Bronchial epithelial cell (primary cell): ENCODE measurements around the gene PKHD1. TPM values are rescaled to one million over a fixed set of nuclear protein-coding genes. Genes with fewer than 3 reads are reported as not detected.

ENCODE experiments used
- DNase-seq: peaks from one replicate; pipeline ENCODE4 v3.0.0-alpha.2; 2010; ENCODE audit warnings: low read depth
- FAIRE-seq: peaks from 2 replicates; lab custom pipeline; 2011; peaks lifted over from hg19 to GRCh38; lab: Jason Lieb, UNC
- H3K27me3 ChIP-seq: 2 replicates; pipeline ENCODE4 v1.5.1; 2011; ENCODE audit warnings: low read length; ENCODE audit not compliant: control insufficient read depth, insufficient read depth
- H3K36me3 ChIP-seq: 2 replicates; pipeline ENCODE4 v1.5.1; 2011; ENCODE audit warnings: low read length; ENCODE audit not compliant: control insufficient read depth, insufficient read depth
- H3K4me3 ChIP-seq: 2 replicates; pipeline ENCODE4 v1.5.1; 2011; ENCODE audit warnings: mild to moderate bottlenecking, low read depth, low read length, control low read depth
- CTCF ChIP-seq: IDR thresholded peaks from 2 replicates; pipeline ENCODE4 v1.5.1; 2011; ENCODE audit warnings: mild to moderate bottlenecking, moderate library complexity, low read length, control low read depth, inconsistent platforms; ENCODE audit not compliant: insufficient read depth, severe bottlenecking
- total RNA-seq: library from RNA; depleted of rRNA; stranded (reverse); fragments of >200 nt; gene quantifications from 2 replicates; pipeline ENCODE4 v1.2.1, GENCODE V29; 2014

The PKHD1 gene
- total RNA-seq, 1 donor from 2014 or later: not detected

- no peak overlapping the region for H3K4me3 ChIP-seq
- no peak for TF ChIP-seq CTCF
- DNase-seq: no peak
- no peak for FAIRE-seq
- no peaks in the 10 kb centered on the region for H3K36me3 ChIP-seq
- no peaks in the 10 kb centered on the region for H3K27me3 ChIP-seq
Observed at GRCh38 chr6:51663525-51663924, 423.9 kb downstream of the PKHD1 start.

GRCh38 chr6:51660767-51661166, 426.6 kb downstream of the PKHD1 start:
- TF ChIP-seq CTCF: no peak
- no peak for DNase-seq
- Histone ChIP-seq H3K27me3 (no peaks in the 10 kb centered on the region), H3K36me3 (no peaks in the 10 kb centered on the region), H3K4me3 (no peak overlapping the region)
- peak; percentile 55 for FAIRE-seq

GRCh38 chr6:51657491-51657890, 429.9 kb downstream of the PKHD1 start:
- no peak for DNase-seq
- no peak overlapping the region for H3K4me3 ChIP-seq
- H3K36me3 ChIP-seq: no peaks in the 10 kb centered on the region
- TF ChIP-seq CTCF: no peak
- no peaks in the 10 kb centered on the region for H3K27me3 ChIP-seq
- FAIRE-seq: no peak

GRCh38 chr6:51655517-51655916, 431.9 kb downstream of the PKHD1 start:
- FAIRE-seq (no peak), DNase-seq (peak; percentile 58)
- peaks cover 4% of the 10 kb centered on the region for H3K27me3 ChIP-seq
- no peaks in the 10 kb centered on the region for H3K36me3 ChIP-seq
- TF ChIP-seq CTCF: no peak
- no peak overlapping the region for H3K4me3 ChIP-seq

- no peaks in the 10 kb centered on the region for H3K36me3 ChIP-seq
- no peak for TF ChIP-seq CTCF
- DNase-seq (peak; percentile 86), FAIRE-seq (no peak)
- no peak overlapping the region for H3K4me3 ChIP-seq
- H3K27me3 ChIP-seq: peaks cover 4% of the 10 kb centered on the region
Observed at GRCh38 chr6:51654647-51655046, 432.8 kb downstream of the PKHD1 start.

- no peak for TF ChIP-seq CTCF
- H3K27me3 ChIP-seq: peaks cover 4% of the 10 kb centered on the region
- DNase-seq: no peak
- no peaks in the 10 kb centered on the region for H3K36me3 ChIP-seq
- FAIRE-seq: no peak
- no peak overlapping the region for H3K4me3 ChIP-seq
Observed at GRCh38 chr6:51651132-51651817, 436.1 kb downstream of the PKHD1 start.
